T-cell (primary cell): Measurements from ENCODE around the gene SMIM1. TPM values are rescaled to one million over a fixed set of nuclear protein-coding genes. Genes with fewer than 3 reads are reported as not detected.

Experiments used
- ATAC-seq, 4 experiments: fragments of 200-7000 bp in 3 of 4; fragments of 150-1000 bp in 1 of 4; cut with Tn5 transposase; replicated peaks in 1 of 4; 1 replicate in 3 of 4; 2 replicates in 1 of 4; pipeline ENCODE4 v1.10.0; 2021; ENCODE audit warnings: moderate library complexity in 3 of 4, mild to moderate bottlenecking in 2 of 4, moderate number of reproducible peaks in 1 of 4
- CTCF ChIA-PET, 2 donors: fragments of 300-600 bp; sonication (Branson Sonifier 250); formaldehyde crosslinking; loops; one replicate each; lab custom pipeline; 2022; ENCODE audit warnings: antibody characterized with exemption in 2 of 2; lab: Charles Lee
- POLR2A ChIA-PET, 2 donors: fragments of 300-600 bp; sonication (Branson Sonifier 250); formaldehyde crosslinking; loops; one replicate each; lab custom pipeline; 2022; ENCODE audit warnings: antibody characterized with exemption in 2 of 2; lab: Charles Lee
- DNase-seq, 35 experiments: peaks; one replicate each; pipeline versions ENCODE4 v3.0.0 to v3.0.0-alpha.2; 2013 to 2023
- H3K27ac ChIP-seq: one replicate; pipeline ENCODE4 v1.5.1; 2013; ENCODE audit warnings: low read length
- H3K27me3 ChIP-seq, 2 experiments: replicated peaks in 1 of 2; 1 replicate in 1 of 2; 2 replicates in 1 of 2; pipeline versions ENCODE4 v1.6.1 to v1.7.0; 2013; ENCODE audit warnings: low read length in 1 of 2, mixed read lengths in 1 of 2; ENCODE audit not compliant: control insufficient read depth in 2 of 2, insufficient read depth in 2 of 2; ENCODE audit errors: extremely low read depth in 1 of 2
- H3K36me3 ChIP-seq, 2 donors: 1 replicate in 1 of 2; 2 replicates in 1 of 2; pipeline versions ENCODE4 v1.6.1 to v1.7.0; 2013; ENCODE audit warnings: low read length in 1 of 2; ENCODE audit not compliant: control insufficient read depth in 2 of 2, insufficient read depth in 1 of 2; ENCODE audit errors: extremely low read depth in 1 of 2
- H3K4me1 ChIP-seq, 2 experiments: 1 replicate in 1 of 2; 2 replicates in 1 of 2; pipeline versions ENCODE4 v1.6.1 to v1.7.0; 2013; ENCODE audit warnings: low read length in 2 of 2, mixed read lengths in 1 of 2; ENCODE audit not compliant: insufficient read depth in 2 of 2, control insufficient read depth in 1 of 2; ENCODE audit errors: extremely low read depth in 1 of 2
- H3K4me3 ChIP-seq, 2 donors: 1 replicate in 1 of 2; 2 replicates in 1 of 2; pipeline versions ENCODE4 v1.5.1 to v1.7.0; 2013; ENCODE audit warnings: mild to moderate bottlenecking in 2 of 2, low read length in 1 of 2, moderate library complexity in 1 of 2; ENCODE audit not compliant: control insufficient read depth in 1 of 2; ENCODE audit errors: extremely low read depth in 1 of 2
- H3K9me3 ChIP-seq: 2 replicates; pipeline ENCODE4 v1.7.0; 2013
- H3K27ac Mint-ChIP-seq, 2 donors: one replicate each; pipeline ENCODE4 v1.8.0; 2020 to 2021; ENCODE audit warnings: mild to moderate bottlenecking in 2 of 2, mixed read lengths in 2 of 2
- H3K27me3 Mint-ChIP-seq, 2 donors: one replicate each; pipeline ENCODE4 v1.8.0; 2021 to 2022; ENCODE audit warnings: mixed read lengths in 2 of 2
- H3K36me3 Mint-ChIP-seq: one replicate; pipeline ENCODE4 v1.8.0; 2021; ENCODE audit warnings: mixed read lengths
- H3K4me1 Mint-ChIP-seq, 3 donors: one replicate each; pipeline ENCODE4 v1.8.0; 2020 to 2022; ENCODE audit warnings: mixed read lengths in 3 of 3, mild to moderate bottlenecking in 1 of 3
- H3K4me3 Mint-ChIP-seq, 3 donors: one replicate each; pipeline ENCODE4 v1.8.0; 2020 to 2022; ENCODE audit warnings: mild to moderate bottlenecking in 3 of 3, mixed read lengths in 3 of 3, moderate library complexity in 3 of 3
- H3K9me3 Mint-ChIP-seq, 3 donors: one replicate each; pipeline ENCODE4 v1.8.0; 2020 to 2022; ENCODE audit warnings: mixed read lengths in 3 of 3
- WGBS: methylation state at CpG from one replicate; pipeline ENCODE4 v1.1.5; 2013; ENCODE audit warnings: missing lambda C conversion rate; ENCODE audit not compliant: insufficient coverage; 5-methylcytosine and 5-hydroxymethylcytosine counted together
- total RNA-seq, 35 experiments: library from RNA in 6 of 35; stranded (reverse) in 6 of 35; fragments of 120-200 nt in 1 of 35; gene quantifications; one replicate each; pipeline versions ENCODE4 v1.2.1 to v1.2.4 and lab custom pipeline; 2013 to 2026

SMIM1 gene
- total RNA-seq, 5 donors from 2014 or later (not counting 1 experiment from before 2014, with no cell fraction given) = 1.3 to 6.2 (median 4.2) TPM

DNA sequence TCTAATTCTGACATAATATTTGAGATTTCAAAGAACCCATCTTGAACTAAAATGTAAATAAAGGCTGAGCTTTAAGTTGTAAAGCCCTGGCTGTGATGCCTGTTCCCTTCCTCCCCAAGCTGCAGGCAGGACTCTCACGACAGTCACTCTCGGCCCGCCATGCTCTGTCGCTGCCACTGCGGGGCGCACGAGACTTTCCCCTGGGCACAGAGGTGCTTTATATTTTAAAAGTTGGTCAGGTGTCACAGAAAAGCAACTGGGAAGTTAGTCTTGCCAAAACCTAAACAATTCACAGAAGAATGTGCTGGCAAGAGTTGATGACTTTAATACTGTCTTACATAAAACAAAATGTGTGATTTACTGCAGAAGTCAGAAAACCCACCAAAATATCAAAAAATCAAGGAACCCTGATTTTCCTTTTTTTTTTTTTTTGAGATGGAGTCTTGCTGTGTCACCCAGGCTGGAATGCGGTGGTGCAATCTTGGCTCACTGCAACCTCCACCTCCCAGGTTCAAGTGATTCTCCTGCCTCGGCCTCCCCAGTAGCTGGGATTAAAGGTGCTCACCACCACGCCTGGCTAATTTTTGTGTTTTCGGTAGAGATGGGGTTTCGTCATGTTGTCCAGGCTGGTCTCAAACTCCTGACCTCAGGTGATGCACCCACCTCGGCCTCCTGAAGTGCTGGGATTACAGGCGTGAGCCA is 13.1 kb downstream of the SMIM1 start:
- ChIA-PET CTCF (no interaction called here), POLR2A (no interaction called here)
- H3K36me3 ChIP-seq = peaks cover 19 to 72% of the 10 kb centered on the region in 2 donors
- peaks cover 9 to 23% (median 9%) of the 10 kb centered on the region in 3 donors for H3K4me1 Mint-ChIP-seq
- no peaks in the 10 kb centered on the region for H3K9me3 ChIP-seq
- no peaks in the 10 kb centered on the region for H3K9me3 Mint-ChIP-seq
- H3K27me3 ChIP-seq = no peaks in the 10 kb centered on the region
- H3K4me3 ChIP-seq = no peak overlapping the region
- no peak overlapping the region for H3K27ac Mint-ChIP-seq
- H3K27ac ChIP-seq = no peak overlapping the region
- H3K4me1 ChIP-seq = peaks cover 0 to 29% of the 10 kb centered on the region in 2 experiments
- H3K27me3 Mint-ChIP-seq = no peaks in the 10 kb centered on the region
- no peak overlapping the region for H3K4me3 Mint-ChIP-seq
- H3K36me3 Mint-ChIP-seq = peaks cover 44% of the 10 kb centered on the region
- ATAC-seq (no peak), DNase-seq (no peak)
- WGBS = 100% methylated on average over 3 of the region's 14 CpGs

DNA sequence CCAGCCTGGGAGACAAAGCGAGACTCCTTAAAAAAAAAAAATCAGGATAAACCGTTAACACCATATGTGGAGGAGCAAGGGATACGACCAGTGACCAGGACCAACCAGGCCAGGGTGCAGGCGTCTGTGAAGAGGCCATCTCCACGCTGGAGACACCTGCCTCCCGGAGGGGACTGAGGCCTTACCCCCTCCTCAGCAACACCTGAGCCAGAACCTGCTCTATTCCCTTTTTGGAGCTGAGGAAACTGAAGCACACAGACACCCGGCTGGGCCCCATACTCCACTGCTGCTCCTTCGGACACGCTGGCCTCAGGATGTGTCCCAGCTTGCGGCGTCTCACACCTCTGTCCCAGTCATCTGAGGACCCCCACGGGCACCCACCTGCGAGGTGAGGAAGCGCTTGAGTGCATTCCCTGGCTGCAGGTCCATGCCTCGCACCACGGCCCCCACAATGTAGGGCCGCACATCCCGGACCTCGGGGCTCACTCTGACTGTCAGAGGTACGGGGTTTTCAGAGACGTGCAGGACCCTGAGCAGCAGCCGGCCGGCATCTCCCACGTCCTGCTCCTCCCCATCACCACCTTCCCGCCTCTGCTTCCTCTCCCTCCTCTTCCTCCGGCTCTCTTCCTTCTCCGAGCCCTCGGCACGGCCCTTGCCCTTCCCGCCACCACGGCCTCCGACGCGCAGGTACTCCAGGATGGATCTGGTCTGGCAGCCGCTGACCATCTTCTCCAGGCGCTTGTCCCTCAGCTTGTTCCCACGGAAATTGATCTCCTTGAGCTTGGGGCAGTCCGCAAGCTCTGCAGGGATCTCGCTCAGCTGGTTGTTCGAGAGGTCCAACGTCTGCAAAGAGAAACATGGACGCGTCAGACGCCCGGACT is 14.2 kb downstream of the SMIM1 start:
- peak overlapping the region in 1 of 2 donors; percentile 84 for H3K27ac Mint-ChIP-seq
- H3K4me1 Mint-ChIP-seq = peaks cover 9 to 27% (median 11%) of the 10 kb centered on the region in 3 donors
- H3K36me3 Mint-ChIP-seq = peaks cover 44% of the 10 kb centered on the region
- no peaks in the 10 kb centered on the region for H3K27me3 ChIP-seq
- CTCF ChIA-PET = interaction anchor here in 1 of 2 donors (1.1 kb wide), 1 partner anchor 10 kb away, joined by 4 read pairs; the partner anchor contains the start of gene LRRC47
- POLR2A ChIA-PET = no interaction called here
- H3K9me3 Mint-ChIP-seq = no peaks in the 10 kb centered on the region
- H3K9me3 ChIP-seq = no peaks in the 10 kb centered on the region
- ATAC-seq (no peak), DNase-seq (no peak)
- no peak overlapping the region for H3K4me3 Mint-ChIP-seq
- no peaks in the 10 kb centered on the region for H3K27me3 Mint-ChIP-seq
- H3K4me1 ChIP-seq = peaks cover 0 to 32% of the 10 kb centered on the region in 2 experiments
- WGBS = 84% methylated on average over 31 of the region's 45 CpGs
- H3K4me3 ChIP-seq = no peak overlapping the region
- peaks cover 14 to 64% of the 10 kb centered on the region in 2 donors for H3K36me3 ChIP-seq
- peak overlapping the region; percentile 18 for H3K27ac ChIP-seq

- POLR2A ChIA-PET = no interaction called here
- 50% methylated on average over 3 of the region's 10 CpGs for WGBS
- H3K27me3 Mint-ChIP-seq = no peaks in the 10 kb centered on the region
- Histone ChIP-seq H3K9me3 (no peaks in the 10 kb centered on the region), H3K4me1 (peaks cover 0 to 32% of the 10 kb centered on the region in 2 experiments), H3K27me3 (no peaks in the 10 kb centered on the region), H3K4me3 (no peak overlapping the region), H3K27ac (peak overlapping the region; percentile 65), H3K36me3 (peaks cover 11 to 58% of the 10 kb centered on the region in 2 donors)
- H3K4me3 Mint-ChIP-seq = peak overlapping the region in 1 of 3 donors; percentile 6
- peak in 3 of 4 experiments; percentile 55 to 73 (median 73) for ATAC-seq
- peak overlapping the region in 1 of 2 donors; percentile 84 for H3K27ac Mint-ChIP-seq
- no peaks in the 10 kb centered on the region for H3K9me3 Mint-ChIP-seq
- peaks cover 40% of the 10 kb centered on the region for H3K36me3 Mint-ChIP-seq
- peak in 22 of 35 experiments; percentile 11 to 59 (median 38) for DNase-seq
- CTCF ChIA-PET = interaction anchor here in 1 of 2 donors (1.1 kb wide), 1 partner anchor 9 kb away, joined by 4 read pairs; the partner anchor contains the start of gene LRRC47
- peaks cover 9 to 32% (median 11%) of the 10 kb centered on the region in 3 donors for H3K4me1 Mint-ChIP-seq
Observed at GRCh38 chr1:3787349-3787715, 14.8 kb downstream of the SMIM1 start.

DNA sequence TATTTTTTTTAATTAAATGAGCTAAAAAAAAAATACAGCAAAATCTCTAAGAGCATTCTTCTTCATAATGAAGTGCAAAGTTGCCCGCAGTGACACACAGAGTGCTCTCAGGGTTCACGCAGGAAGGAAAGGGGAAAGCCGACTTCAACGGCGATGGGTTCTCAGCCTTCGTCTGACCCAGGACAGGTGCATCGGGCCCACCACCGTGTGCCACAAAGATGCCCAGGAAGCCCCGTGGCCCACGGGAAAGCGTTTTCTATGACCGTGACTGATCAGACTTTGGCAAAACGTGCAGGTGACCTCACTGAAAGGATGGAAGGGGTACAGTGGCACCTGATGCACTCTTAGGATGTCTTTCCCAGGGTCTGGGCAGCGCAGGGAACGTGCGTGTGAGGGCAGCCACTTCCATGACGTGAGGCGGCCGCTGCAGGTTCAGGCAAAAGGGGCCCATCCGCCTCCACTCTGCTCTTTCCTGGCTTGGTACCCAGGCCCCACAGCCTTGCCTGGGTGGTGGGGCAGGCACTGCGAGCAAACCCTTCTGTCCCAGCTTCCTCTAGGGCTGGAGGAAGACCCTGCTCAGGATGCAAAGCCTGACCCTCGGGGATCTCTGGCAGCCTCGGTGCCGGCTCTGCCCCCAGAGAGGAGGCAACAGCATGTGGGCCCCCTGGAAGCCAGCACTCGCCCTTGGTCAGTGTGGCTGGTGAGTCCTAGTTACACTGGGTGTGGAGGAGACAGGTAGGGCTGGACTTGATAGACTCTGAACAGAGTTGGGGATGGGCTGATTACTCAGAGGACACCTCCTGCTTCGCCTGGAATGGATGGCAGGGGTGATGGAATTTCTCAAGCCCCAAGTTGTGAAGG is 15.4 kb downstream of the SMIM1 start:
- H3K4me1 Mint-ChIP-seq = peaks cover 9 to 37% (median 17%) of the 10 kb centered on the region in 3 donors
- Histone ChIP-seq H3K27ac (peak overlapping the region; percentile 65), H3K27me3 (no peaks in the 10 kb centered on the region), H3K4me1 (peaks cover 0 to 32% of the 10 kb centered on the region in 2 experiments), H3K36me3 (peaks cover 11 to 54% of the 10 kb centered on the region in 2 donors), H3K9me3 (no peaks in the 10 kb centered on the region), H3K4me3 (no peak overlapping the region)
- peak overlapping the region in 1 of 2 donors; percentile 84 for H3K27ac Mint-ChIP-seq
- H3K4me3 Mint-ChIP-seq = peak overlapping the region in 1 of 3 donors; percentile 6
- DNase-seq = no peak
- 73% methylated on average over 25 of the region's 26 CpGs for whole genome bisulfite sequencing
- peaks cover 36% of the 10 kb centered on the region for H3K36me3 Mint-ChIP-seq
- POLR2A ChIA-PET = no interaction called here
- H3K27me3 Mint-ChIP-seq = no peaks in the 10 kb centered on the region
- CTCF ChIA-PET = interaction anchor here in 1 of 2 donors (1.1 kb wide), 1 partner anchor 9 kb away, joined by 4 read pairs; the partner anchor contains the start of gene LRRC47
- H3K9me3 Mint-ChIP-seq = no peaks in the 10 kb centered on the region
- peak in 1 of 4 experiments; percentile 44 for ATAC-seq

DNA sequence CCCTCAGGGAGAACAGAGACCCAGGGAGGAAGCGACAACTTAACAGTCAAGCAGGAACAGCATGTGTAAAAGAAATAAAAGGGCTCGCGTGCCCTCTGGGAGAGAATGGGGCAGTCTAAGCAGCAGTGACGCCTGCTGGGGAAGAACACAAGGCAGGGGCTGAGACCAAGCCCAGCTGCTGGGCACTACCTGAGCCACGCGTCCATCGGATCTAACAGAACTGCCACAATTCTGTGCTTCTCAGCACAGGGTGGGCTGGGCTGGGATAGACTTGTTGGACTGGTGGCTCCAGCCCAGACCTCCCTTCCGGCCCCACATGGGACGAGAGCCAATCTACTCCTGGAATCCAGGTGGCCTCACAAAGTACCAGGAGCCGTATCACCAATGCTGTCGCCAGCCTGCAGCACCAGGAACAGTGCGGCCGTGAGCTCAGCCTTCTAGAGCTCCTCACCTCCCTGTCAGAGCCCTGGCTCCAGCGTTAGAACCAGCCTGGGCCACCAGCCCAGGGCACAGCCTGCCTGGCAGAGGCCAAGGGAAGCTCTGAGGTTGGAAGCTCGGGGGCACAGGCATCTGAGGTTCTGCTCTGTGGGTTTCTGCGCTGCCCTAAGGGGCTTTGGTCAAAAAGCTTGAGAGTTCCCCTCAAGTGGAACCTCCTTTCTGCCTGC is 16.3 kb downstream of the SMIM1 start:
- H3K4me1 ChIP-seq = peaks cover 0 to 39% of the 10 kb centered on the region in 2 experiments

More for the DNA sequence above, 16.3 kb downstream of the SMIM1 start:
- Histone ChIP-seq H3K27me3 (no peaks in the 10 kb centered on the region), H3K27ac (no peak overlapping the region), H3K9me3 (no peaks in the 10 kb centered on the region), H3K36me3 (peaks cover 11 to 46% of the 10 kb centered on the region in 2 donors), H3K4me3 (no peak overlapping the region)
- no peaks in the 10 kb centered on the region for H3K27me3 Mint-ChIP-seq
- ChIA-PET CTCF (no interaction called here), POLR2A (no interaction called here)
- DNase-seq = no peak
- WGBS = 96% methylated on average over 16 of the region's 16 CpGs
- peaks cover 31% of the 10 kb centered on the region for H3K36me3 Mint-ChIP-seq
- H3K27ac Mint-ChIP-seq = no peak overlapping the region
- ATAC-seq = no peak
- H3K9me3 Mint-ChIP-seq = no peaks in the 10 kb centered on the region
- H3K4me1 Mint-ChIP-seq = peaks cover 17 to 46% (median 26%) of the 10 kb centered on the region in 3 donors
- H3K4me3 Mint-ChIP-seq = no peak overlapping the region
